IMR-90 (cell line): ENCODE data around the gene RYR2.

Experiments used
- CEBPB ChIP-seq: IDR thresholded peaks from 2 replicates; pipeline ENCODE4 v1.6.1; 2012; ENCODE audit warnings: low read depth, low read length, improper control_type of control experiment
- CTCF ChIP-seq: conservative IDR thresholded peaks from 2 replicates; pipeline ENCODE4 v1.5.1; 2012; ENCODE audit warnings: mild to moderate bottlenecking, low read depth, low read length, improper control_type of control experiment
- ELK1 ChIP-seq: fragments of 150-350 bp; IDR thresholded peaks from 2 replicates; pipeline ENCODE4 v1.6.1; 2016; ENCODE audit warnings: low read depth, mild to moderate bottlenecking, low read length, moderate library complexity, borderline replicate concordance
- POLR2A ChIP-seq: IDR thresholded peaks from 2 replicates; pipeline ENCODE4 v1.6.1; 2012; ENCODE audit warnings: mild to moderate bottlenecking, low read depth, low read length
- RAD21 ChIP-seq: IDR thresholded peaks from 2 replicates; pipeline ENCODE4 v1.6.1; 2012; ENCODE audit warnings: low read length, improper control_type of control experiment
- RCOR1 ChIP-seq: IDR thresholded peaks from 2 replicates; pipeline ENCODE4 v1.6.1; 2012; ENCODE audit warnings: mild to moderate bottlenecking, low read length, improper control_type of control experiment; ENCODE audit not compliant: insufficient replicate concordance
- RFX5 ChIP-seq: IDR thresholded peaks from 2 replicates; pipeline ENCODE4 v1.8.0; 2012; ENCODE audit warnings: low read depth, mild to moderate bottlenecking, low read length, moderate library complexity

- TF ChIP-seq CTCF, result no peak
- TF ChIP-seq POLR2A, result no peak
- no peak for TF ChIP-seq RFX5
- TF ChIP-seq ELK1, result no peak
- TF ChIP-seq RAD21, result no peak
- no peak for TF ChIP-seq CEBPB
- TF ChIP-seq RCOR1, result no peak
These were observed 669.3 kb downstream of the RYR2 start for GRCh38 chr1:237711281-237711680.
